HG03103 (cell line): ENCODE results near the gene ST8SIA2.

Source experiments
- ATAC-seq: cut with Tn5 transposase; IDR thresholded peaks from one replicate; pipeline ENCODE4 v1.9.1; 2021; ENCODE audit warnings: low read depth; ENCODE audit not compliant: unreplicated experiment

Gene ST8SIA2, protein sequence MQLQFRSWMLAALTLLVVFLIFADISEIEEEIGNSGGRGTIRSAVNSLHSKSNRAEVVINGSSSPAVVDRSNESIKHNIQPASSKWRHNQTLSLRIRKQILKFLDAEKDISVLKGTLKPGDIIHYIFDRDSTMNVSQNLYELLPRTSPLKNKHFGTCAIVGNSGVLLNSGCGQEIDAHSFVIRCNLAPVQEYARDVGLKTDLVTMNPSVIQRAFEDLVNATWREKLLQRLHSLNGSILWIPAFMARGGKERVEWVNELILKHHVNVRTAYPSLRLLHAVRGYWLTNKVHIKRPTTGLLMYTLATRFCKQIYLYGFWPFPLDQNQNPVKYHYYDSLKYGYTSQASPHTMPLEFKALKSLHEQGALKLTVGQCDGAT

DNA sequence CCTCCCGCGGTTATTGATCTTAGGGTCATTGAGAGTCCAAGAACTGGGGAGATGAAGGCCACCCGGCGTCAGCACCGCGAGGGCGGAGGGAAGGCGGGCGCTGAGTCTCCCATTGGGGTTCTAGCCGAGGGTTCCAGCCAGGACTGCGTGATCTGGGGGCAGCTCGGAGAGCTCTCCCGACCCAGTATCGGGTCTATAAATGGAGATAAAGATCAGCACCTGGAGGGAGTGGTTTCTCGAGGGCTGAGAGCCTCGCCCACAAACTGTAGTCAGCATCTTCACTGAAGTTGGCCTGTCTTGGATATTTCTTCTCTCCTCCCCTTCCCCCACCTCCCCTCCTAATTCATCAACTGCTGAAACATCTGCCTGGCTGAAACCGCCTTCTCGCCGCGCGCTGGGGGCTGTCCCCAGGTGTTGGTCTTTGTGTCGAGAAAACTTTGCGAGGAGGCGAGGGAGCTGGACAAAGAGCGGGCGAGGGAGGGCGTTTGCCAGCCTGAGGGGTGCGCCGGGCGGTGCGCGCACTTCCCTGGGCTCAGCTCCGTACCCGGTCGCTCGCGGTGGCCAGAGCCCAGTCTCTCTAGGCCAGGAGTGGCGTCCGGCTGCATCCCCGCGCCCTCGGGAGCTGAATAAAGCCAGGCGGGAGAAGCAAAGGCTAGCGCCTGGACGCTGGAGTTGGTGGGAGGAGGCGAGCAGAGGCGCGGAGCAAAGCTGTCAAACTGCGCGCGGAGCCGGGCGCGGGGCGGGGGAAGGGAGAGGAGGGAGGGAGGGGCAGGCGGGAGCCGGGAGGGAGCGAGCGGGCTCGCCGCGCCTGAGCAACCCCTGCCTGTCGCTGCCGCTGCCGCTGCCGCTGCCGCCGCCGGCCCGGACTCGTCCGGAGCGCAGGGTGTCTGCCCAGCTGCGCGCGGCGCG is at the start of gene ST8SIA2:
Gene ST8SIA2, plus strand, starts transcription at position 811 of the 909 bp plus-strand sequence. CDS start 184 bp downstream, outside the sequence.
- no peak for ATAC-seq

DNA sequence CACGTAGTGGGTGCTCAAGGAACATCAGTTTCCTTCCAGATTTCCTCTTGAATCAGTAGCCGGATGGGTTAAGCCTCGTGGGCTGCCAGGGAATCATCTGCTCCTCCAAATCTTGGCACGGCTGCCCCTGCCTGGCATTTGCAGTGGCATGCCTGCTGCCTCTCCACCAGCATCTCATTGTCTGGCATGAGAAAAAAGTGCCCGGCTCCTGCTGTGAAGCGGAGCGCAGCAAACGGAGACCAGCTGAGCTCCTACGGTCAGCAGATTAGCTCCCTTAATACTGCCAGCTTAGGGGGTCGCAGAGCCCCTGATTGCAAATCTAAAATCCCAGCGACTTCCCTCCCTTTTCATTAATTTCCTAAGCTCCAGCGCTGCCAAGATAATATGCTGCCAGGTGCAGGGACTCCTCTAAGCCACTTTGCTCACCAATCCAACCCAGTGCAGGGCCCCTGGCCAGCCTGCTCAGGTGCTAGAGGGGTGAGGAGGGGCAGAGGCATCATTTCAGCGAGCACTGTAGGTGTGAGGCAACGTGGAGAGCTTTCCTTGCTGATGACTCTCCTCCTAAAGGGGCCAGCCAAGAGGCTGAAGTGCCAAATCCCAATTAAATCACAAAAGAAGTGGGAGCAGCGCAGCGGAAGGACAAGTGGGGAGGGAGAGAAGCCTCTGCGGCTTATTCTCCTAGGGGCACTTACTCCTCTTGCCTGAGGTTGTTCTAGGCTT is 49.6 kb upstream of the ST8SIA2 start:
- no peak for ATAC-seq

DNA sequence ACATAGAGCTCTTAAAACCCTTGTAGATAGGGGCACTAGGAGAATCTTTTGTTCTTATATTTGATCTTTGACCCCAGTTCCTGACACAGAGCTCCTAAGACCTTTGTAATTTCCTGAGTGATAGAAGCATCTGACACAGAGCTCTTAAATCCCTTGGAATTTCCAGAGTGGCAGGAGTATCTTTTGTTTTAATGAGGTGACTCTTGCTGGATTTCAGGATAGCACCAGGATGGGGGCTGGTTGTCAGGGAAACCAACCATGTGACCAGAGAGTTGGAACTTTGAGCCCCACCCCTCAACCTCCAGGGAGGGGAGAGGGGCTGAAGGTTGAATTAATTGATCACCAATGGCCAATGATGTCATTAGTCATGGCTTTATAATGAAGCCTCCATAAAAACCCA is 47.6 kb upstream of the ST8SIA2 start:
- ATAC-seq = no peak

DNA sequence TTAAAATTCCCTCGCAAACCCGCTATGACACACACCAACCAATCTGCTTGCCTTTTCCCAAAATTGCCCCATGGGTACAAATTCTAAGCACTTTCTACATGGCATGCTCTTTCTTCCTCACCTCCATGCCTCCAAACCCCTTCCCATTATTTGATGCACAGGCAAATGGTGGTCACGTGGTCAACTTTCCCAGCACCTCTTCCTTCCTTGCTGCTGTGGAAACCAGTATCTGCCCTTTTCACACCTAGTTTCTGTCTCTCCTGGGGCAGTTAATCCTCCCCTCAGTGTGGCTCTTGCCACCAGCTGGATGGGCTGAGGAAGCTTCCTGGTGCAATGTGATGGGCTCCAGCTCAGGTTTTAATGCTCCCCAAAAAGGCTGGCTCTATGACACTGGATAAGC is 38.4 kb upstream of the ST8SIA2 start:
- ATAC-seq = no peak

DNA sequence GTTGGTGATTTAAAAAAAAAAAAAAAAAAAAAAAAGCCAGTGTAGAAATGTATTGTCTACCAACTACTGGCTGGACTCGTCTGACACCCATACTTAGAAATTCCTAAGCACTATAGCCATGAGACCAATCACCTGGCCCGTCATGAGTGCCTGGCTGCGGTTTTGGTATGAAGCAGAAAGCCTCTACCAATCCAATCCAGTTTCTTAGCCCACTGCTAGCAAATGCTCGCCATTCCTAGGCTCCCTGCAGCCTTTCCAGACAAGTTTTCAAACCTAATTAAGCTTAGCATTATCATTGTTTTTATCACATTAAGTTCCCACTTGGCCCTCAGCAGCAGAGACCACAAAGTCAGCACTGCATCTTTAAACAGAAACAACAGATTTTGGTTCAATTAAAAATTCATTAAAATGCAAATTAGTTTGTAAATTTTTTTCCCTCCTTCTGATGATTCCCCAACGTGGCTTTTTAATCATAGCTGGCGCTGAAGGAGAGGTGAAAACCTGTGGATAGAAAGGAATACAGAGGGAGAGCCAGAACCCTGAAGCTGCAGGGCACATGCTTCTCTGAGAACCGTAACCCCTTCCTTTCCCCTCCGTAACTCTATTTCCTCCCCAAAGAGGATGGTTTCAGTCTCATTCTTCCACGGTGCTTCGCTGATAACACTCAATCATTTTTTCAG is 32.2 kb upstream of the ST8SIA2 start:
- no peak for ATAC-seq

DNA sequence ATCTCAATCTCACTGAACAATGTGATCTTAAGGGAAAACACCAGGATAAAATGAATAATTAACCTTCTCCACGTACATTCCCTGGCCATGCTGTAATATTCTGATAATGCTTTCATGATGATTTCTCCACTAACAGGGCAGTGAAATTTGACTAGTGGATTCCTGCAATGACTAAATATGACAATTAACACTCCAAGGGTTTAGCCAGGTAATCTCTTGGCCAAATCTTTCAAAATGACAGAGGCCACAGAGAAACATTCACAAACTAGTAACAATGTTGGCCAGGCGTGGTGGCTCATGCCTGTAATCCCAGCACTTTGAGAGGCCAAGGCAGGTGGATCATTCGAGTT is 31.7 kb upstream of the ST8SIA2 start:
- no peak for ATAC-seq

DNA sequence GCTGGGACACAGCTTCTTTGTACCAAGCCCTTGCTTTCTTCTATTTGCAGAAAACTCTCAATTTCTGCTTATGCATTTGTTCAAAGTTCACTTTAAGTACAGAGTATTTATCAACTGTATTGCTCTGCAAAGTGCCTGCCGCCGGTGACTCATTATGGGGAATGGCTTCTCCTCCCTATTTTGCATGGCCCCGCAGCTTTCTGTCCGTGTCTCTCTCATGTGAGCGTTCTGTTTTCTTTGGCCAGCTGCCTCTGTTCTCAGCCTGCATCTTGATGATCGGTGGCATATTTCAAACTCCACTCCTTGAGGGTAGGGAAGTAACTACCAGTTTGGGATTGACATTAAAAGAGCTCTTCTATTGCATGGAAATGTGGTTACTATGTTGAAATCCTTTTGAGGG is 28.6 kb upstream of the ST8SIA2 start:
- no peak for ATAC-seq

DNA sequence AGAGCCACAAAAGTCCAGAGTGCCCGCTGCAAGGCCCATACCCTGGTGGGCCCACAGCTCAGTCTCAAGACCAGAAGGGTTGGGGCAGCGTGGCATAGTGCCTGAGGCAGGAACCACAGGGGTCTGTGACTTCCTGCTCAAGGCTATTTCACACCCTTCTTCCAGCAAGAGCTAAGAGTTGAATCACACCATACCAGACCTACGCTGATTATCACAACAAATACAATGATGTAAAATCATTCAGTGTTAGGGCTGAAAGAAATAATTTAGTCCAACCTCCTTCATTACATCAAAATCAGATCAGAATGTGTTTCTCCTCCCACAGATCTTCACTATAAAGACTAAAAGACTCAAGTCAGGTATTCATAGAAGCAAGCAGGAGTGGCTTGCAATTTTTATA is 27.8 kb upstream of the ST8SIA2 start:
- no peak for ATAC-seq

DNA sequence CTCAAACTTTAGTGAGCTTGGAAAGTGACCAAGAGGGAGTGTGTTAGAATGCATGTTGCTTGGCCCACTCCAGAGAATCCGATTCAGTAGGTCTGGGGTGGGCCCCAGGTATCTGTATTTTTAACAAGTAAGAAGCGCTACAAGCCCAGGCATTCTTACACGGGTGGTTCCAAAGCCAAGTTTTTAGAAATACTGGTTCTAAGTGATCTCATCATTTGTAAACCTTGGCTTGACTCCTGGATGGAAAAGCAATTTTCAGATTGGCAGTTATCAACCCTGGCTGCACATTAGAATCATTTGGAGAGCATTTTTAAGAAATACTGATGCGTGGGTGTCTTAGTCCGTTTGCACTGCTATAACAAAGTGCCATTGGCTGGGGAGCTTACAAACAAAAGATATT is 27.3 kb upstream of the ST8SIA2 start:
- no peak for ATAC-seq

DNA sequence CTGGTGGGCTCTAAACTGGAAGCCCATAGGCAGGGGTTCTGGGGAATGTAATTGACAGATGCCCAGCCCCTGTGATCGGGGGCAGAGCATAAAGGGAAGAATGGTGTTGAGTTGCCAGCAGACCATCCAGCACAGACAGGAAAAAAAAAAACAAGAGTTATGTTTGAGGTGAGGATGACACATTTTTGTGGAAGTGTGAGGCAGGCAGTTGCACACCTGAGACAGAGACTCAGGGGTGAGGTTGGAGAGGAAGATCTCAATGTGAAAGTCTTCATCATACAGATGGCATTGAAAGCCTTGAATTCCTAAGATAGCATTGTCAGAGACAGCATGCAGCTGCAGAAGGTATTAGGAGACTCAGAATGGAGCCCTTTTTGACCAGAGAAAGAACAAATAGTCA is 18.6 kb upstream of the ST8SIA2 start:
- no peak for ATAC-seq

DNA sequence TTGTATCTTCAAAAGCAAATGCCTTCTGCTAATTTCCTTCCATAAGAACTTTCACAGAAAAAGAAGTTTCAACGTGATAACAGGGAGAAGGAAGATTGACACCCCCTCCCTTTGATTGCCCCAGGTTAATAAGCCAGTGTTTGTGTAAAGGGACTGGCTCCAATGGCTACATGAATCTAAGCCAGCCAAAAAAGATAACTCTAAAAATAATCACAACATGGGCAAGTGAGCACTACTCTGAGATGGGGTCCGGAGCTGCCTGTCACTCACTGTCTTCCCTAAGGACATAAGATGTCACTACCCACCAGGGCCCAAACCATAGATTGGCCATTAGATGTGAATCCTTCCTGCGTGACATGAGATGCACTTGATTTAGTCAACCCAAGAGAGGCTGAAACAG is 17.6 kb upstream of the ST8SIA2 start:
- no peak for ATAC-seq

DNA sequence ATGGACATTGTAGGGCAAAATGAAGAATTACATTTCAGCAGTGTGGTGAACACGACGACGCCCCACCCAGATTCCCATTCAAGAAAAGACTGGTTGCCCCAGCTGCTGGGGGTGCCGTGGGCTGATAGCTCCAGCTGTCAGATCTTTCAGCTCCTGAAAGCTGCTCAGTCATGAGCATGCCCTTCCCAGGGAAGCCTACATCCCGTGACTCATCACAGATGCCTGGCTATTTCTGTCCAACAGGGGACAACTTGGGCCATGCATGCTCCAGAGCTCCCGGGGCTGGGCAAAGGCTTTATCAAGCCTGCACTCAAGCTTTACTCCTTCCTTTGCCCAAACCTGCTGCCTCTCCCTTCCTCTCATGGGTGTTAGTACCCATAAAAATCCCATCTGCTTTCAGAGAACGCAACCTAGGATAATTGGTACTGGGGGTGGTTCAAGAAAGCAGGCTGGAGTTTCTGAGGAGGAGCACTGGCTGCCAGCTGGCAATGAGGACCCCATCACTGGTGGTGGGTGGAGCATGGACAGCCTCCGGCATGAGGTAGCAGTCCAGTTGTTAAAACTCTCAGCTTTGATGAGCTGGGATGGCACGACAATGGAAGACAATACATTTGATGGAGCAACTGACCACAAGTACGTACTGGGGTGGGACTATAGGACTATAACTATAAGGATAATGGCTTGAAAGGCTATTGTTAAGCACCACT is 16.4 kb upstream of the ST8SIA2 start:
- ATAC-seq = no peak

DNA sequence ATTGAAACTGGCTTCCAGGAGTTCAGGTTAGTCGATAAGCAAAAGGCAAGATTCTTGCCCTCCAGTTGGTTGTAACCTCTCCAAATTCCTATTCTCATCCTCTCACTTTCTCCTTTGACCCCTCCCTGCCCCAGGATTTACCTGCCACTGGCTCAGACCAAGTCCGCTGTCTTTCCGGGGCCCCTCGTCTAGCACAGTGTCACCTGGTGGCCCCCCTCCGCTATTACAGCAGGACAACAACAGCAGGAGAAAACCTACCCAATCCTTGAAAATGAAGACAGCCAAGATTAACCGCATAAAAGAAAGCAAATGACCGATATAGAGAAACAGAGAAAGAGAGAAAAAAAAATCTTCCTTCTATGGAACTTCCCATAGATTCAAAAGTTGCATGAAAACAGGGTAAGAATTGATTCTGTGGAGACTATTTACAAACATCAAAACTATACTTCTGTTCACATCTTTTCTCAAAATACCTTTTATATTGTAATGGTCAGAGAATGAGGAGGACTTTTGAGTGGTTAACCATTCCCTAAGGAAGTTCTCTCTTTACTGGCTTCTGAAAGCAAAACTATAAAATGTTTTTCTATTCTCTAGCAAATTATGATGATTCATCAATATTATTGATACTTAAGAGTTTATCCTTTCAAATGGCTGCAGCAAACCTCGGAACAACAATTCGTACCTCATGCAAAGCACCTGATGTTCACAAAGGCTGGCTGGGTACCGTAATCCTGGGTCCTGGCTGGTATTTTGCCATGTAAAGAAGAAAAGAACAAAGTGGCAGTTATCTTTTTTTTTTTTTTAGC is 10.0 kb upstream of the ST8SIA2 start:
- peak; percentile 81 for ATAC-seq

DNA sequence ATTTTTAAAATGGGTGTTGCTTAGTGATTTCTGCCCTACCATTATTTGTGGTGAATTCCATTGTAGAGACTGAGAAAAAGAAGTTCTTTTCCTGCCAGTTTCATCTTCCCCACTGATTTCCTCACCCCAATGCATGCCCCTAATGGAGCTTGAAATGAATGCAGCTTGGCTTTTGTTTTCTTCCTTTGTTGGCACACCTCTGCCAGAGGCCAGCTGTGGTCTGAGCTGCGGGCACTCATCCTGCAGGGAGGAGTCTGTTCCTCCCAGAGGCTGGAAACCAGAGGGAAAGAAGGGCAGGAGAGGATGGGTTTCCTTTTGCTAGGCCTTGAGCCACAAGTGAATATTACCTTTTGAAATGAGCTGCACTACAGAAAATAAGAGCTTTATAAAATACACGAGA is 9.3 kb upstream of the ST8SIA2 start:
- no peak for ATAC-seq

DNA sequence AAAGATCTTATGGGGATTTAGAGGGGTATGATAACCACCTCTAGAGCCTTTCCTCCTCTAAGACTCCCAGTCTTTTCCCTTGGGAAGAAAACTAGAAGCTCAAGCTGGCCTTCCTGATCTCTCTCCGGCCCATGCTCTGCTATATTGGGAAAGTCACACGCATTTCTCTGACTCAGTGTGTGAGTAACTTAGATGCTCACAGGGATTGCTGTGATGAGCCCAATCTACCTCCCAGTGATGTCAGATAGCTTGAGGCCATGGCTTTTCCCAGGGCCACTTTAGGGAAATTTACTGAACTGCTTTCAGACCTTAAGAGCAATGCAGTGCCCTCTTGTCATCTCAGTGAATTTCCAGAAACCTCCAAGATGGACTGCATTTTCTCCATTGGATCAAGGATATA is 8.6 kb upstream of the ST8SIA2 start:
- ATAC-seq = no peak

DNA sequence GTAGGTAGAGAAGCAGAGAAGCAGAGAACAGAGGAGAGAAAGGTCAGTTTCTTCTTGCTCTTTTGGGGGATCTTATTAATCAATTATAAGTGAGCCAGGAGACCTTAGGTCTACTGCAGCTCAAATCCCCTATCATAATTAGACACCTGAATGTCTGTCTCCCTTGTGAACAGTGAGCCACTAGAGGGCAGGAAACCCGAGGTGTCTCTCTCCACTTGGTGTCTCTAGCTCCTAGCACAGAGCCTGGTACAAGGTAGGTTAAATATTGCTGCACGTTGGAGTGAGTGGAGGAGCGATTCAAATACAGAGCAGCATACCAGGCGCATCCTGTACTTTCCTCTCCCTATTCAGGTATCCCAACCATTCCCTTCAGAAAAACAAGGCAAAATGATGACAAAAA is 2.0 kb upstream of the ST8SIA2 start:
- no peak for ATAC-seq

DNA sequence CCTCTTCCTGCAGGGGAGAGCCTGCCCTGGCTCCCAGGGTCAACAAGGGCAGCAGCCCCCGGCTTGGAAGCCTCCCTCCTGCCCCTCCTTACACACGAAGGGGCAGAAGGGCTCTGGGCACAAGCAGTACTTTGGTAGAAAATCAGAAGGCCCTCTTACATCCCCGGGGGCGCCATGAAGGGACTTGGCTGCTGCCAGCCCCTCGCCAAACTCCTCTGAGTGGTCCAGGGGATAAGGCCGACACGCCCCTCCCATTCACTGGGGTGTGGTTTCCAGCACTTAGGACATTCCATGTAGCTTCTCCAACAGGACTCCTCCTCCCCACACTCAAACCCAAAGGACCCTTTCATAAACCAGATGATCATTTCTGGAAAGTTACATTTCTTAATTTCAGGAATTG is 1.2 kb upstream of the ST8SIA2 start:
- ATAC-seq = no peak

DNA sequence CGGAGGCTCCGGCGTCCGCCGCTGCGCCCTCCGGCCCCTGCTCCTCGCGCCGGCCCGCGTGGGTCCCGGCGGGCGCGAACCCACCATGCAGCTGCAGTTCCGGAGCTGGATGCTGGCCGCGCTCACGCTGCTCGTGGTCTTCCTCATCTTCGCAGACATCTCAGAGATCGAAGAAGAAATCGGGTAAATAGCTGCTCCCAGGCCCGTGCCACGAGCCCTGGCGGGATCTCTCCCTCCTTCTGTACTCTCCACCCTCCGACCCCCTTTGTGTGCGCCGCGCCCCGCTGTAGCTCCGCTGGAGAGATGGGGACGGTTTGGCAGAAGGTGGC is 263 bp downstream of the ST8SIA2 start:
- no peak for ATAC-seq

DNA sequence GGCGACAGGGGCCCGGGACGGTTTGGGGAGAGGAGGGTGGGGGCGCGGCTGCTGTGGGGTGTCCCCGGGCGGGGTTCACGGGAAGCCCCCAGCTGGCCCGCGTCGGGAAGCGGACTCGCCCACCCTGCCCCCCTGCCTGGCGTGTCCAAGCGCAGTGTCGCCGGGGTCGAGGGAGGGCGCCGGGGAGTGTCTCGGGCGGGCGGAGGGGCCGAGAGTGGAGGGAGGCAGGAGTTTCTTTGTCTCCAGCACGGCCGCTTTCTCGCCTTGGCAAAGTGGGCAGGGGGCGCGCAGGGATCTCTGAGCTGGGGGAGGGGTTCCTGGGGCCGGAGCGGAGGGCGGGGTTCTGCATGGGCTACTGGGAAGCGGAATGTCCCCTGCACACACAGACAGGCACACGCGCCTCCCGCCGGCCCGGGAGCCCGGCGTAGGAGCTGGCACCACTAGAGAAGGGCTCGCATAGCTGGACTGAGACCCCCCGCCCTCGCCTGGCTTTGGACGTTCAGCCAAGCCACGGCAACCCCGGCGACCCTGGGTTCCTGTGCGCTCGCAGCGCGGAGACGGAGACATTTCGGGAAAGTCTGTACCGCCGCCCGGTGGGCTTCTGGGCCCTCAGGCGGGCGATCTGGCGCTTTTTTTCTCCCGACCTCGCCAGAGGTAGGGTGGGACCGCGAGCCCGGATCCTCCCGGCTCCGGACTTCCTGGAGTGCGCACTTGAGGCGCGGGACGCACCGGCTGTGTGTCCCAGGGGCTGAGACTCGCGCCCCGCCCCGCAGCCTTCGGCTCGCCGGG is 822 bp downstream of the ST8SIA2 start:
- ATAC-seq = no peak
